T-helper 1 cell treated with Interleukin-12 subunit alpha and Interleukin-12 subunit beta and Interleukin-4 antibody, amounts not matched to agents 30 ng/mL and 1 ng/mL, for 36 hours (primary cell): ENCODE data around the gene MEFV. TPM values are rescaled to one million over a fixed set of nuclear protein-coding genes. Genes with fewer than 3 reads are reported as not detected.

Source experiments
- intact Hi-C: fragments of 100-400 bp; cut with micrococcal nuclease; formaldehyde crosslinking; loops from one replicate; pipeline ENCODE4 v1.15.1; 2024
- total RNA-seq: library from RNA; stranded (reverse); gene quantifications from 2 replicates; pipeline ENCODE4 v1.2.3, GENCODE V29; 2022

MEFV gene, protein sequence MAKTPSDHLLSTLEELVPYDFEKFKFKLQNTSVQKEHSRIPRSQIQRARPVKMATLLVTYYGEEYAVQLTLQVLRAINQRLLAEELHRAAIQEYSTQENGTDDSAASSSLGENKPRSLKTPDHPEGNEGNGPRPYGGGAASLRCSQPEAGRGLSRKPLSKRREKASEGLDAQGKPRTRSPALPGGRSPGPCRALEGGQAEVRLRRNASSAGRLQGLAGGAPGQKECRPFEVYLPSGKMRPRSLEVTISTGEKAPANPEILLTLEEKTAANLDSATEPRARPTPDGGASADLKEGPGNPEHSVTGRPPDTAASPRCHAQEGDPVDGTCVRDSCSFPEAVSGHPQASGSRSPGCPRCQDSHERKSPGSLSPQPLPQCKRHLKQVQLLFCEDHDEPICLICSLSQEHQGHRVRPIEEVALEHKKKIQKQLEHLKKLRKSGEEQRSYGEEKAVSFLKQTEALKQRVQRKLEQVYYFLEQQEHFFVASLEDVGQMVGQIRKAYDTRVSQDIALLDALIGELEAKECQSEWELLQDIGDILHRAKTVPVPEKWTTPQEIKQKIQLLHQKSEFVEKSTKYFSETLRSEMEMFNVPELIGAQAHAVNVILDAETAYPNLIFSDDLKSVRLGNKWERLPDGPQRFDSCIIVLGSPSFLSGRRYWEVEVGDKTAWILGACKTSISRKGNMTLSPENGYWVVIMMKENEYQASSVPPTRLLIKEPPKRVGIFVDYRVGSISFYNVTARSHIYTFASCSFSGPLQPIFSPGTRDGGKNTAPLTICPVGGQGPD
- 0.32 TPM in 1 of 2 replicates, not detected in the other for total RNA-seq

DNA sequence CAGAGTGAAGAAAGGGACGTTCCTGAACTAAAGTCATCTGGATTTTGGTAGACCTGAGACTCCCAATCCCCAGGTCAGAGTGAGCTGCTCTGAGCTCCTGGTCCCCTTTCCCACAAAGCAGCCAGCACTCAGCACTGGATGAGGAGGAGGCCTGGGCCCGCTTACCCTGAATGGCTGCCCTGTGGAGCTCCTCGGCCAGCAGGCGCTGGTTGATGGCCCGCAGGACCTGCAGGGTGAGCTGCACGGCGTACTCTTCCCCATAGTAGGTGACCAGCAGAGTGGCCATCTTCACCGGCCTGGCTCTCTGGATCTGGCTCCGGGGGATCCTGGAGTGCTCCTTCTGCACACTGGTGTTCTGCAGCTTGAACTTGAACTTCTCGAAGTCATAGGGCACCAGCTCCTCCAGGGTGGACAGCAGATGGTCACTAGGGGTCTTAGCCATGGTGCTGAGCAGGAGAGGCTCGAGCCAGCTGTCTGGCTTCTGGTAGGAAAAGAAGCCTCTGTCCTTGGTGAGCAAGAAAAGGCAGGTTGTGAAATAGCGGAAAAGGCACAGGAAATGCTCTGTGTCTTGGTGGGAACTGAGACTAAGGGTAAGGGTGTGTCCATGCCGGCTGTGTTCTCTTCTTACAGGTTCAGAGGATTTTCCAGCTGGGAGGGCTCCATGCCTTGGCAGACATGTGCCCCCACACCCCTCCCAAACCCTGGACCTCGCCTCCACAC, at the start of gene MEFV:
TSS of gene MEFV (minus strand) at position 488 of the 720 bp plus-strand sequence. CDS start at position 442, 46 bp downstream.
- intact Hi-C loops = no loop called here

DNA sequence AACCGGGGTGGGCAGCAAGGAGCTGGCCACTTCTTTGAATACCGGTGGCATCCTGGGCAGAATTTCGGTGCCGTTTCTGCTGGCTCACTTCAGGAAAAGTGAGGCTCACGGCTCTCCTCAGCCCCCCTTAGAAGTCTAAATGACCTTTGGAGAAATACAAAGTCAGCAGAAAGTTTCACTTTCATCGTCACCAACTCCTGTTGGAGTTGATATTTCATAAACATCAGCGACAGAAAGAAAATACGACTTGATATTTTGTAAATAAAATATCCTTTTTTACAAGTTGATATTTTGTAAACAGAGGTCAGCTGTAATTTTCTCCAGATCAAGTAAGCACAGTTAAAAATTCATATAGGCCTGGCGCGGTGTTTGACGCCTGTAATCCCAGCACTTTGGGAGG, 49.6 kb upstream of the MEFV start:
- intact Hi-C loops = loop anchor here (5.0 kb wide), 2 partner anchors 76 to 124 kb away; no protein-coding TSS in a partner anchor

DNA sequence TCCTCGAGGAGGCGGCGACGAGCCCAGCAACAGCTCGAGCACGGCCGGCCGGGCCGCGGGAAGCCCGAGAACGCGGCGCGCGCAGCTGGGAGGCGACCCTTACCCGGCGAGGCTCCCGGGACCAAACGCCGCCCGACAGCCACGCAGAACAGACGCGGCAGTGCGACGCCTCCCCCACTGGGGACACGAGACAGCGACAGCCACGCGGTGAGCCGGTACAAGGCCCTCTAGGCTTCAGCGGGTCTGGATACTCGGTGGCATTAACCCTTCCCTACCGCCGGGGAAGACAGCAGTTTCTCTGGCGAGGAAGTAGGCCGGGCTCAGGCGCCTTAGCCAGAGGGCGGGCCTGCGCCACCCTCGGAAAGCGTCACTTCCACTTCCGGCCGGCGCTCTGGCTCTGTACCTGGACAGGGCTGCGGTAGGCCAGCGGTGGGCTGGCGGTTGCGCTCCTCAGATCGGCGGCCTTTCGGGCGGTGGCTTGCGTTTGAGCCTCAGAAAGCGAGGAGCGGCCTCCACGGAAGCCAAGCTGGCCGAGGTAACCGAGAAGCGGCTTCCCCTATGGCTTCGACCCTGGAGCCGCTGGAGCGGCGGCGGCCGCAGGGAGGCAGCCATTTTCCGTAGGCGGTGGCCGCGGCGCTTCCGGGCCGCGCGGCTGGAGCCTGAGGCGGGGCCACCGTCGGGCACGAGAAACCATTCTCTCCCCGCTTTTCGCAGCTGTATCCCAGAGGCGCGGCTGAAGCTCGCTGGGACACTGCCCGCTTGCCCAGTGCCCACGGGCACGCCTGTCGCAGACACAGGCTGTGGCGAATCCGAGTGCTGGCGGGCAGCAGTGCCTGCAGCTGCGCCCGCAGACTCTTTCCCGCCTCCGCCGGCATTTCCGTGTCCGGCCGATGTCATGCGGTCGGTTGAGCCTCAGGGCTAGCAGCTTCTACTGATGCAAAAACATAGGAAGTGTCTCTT, 49.0 kb upstream of the MEFV start, which contains the start of the genes TIGD7 and ZNF75A:
TSS of gene TIGD7 (minus strand) at position 322 of the 960 bp plus-strand sequence. CDS start 4,816 bp downstream, outside the sequence.
TSS of gene ZNF75A (plus strand) at position 389 of the 960 bp plus-strand sequence. CDS start 2,932 bp downstream, outside the sequence.
- intact Hi-C loops = loop anchor here (1.0 to 5.0 kb wide), 8 partner anchors 22 to 195 kb away; partner anchors contain the start of genes ZNF174, ZNF200, ZNF263 and ZSCAN32

DNA sequence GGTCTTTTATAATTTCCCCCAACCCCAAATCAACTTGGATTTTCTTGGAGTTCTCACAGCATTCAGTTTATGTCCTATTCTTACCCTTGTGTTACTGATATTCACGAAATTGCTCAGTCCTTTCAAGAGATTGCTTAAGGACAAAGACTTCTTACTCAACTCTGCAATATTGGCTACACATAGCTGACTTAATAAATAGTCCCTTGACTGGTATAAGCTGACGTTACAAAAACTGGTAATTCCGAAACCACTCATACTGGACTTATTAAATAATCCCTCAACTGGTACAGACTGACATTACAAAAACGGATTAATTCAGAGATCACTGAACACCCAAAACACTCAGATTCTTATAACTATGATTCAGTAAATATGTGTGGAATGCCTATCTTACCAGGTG, 47.9 kb upstream of the MEFV start:
- intact Hi-C loops = loop anchor here (2.0 kb wide), 1 partner anchor 70 kb away; the partner anchor contains the start of gene ZNF200

DNA sequence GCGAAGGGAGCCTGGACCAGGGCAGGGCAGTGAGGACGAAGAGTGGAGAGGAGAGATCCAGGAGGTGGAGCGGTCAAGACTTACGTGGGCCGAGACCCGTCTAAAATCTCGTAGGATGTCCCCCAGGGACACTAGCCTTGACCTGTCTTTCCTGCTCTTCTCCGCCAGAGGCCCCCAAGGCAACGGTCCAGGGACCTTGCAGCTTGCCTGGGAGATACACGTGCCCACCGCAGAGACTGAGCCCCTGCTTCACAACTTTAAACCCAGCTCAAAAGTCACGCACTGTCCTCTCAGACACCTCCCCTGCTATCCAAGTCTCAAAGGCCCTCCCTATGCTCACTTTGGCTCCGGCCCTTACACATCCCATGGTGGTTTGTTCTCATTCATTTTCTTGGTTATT, 39.4 kb upstream of the MEFV start:
- intact Hi-C loops = no loop called here

DNA sequence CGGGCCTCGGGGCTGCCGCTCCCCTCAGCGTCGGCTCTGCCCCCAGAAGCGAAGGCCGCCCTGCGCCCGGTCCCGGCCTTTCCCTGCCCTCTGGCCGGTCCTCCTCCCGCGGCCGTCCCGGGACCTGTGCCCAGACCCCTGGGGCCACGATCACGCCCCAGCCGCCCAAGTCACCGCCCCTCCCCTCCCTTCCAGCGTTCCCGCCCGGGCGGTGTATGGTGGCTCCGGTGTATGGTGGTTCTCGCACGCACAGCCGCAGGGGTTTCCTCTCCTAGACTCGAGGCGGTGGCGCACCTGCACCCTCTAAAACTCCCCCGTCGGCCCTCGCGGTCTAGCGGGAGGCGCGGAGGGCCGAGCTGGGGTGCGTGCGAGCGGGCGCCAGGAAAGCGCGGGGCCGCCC, 38.8 kb upstream of the MEFV start:
- intact Hi-C loops = no loop called here

DNA sequence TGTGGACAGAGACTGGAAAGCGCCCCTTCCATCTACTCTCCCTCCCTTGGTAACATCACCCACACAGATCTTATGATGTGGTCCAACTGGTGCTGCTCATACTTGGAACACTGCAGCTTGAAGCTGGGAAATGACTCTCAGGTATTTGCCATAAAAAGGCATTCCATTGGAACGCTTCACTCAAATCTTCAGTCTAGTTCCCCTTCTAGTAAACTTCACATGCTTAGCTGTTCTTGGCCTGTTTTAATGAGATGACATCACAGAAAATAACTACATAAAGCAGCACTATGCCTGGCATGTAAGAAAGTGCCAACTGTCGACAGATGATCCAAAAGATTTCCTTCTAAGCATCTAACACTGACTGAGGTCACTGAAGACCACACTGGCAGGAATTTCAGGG, 36.2 kb upstream of the MEFV start:
- intact Hi-C loops = no loop called here

DNA sequence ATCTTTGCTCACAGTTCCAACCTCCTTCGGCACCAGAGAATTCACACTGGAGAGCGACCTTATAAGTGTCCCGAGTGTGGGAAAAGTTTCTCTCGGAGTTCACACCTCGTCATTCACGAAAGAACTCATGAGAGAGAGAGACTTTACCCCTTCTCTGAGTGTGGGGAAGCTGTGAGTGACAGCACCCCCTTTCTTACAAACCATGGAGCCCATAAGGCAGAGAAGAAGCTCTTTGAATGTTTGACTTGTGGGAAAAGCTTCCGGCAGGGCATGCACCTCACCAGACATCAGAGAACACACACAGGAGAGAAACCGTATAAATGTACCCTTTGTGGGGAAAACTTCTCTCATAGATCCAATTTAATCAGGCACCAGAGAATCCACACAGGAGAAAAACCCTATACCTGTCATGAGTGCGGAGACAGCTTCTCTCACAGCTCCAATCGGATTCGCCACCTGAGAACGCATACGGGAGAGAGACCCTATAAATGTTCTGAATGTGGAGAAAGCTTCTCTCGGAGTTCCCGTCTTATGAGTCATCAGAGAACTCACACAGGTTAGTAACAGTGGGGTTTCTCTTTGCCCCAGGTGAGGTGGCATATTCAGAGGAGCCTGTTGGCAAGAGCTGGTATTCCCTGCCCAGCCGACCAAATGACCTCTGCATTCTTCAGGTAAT, 33.7 kb upstream of the MEFV start:
- intact Hi-C loops = no loop called here

DNA sequence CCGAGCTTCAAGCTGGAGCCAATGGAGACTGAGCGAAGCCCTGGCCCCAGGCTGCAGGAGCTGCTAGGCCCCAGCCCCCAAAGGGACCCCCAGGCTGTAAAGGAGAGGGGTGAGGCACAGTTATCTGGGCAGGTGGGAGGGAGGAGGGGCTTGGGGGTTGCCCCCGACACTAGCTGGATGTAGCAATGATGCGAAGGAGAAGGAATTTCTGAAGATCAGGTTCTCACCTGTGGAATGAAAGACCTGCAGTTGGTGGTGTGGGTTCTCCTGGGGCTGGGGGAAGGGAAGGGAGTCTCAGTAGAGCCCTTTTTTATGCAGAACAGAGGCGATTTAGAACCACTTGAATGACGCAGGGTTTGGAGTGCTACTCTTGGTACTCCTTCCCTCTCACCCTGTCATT, 28.7 kb upstream of the MEFV start:
- intact Hi-C loops = no loop called here

DNA sequence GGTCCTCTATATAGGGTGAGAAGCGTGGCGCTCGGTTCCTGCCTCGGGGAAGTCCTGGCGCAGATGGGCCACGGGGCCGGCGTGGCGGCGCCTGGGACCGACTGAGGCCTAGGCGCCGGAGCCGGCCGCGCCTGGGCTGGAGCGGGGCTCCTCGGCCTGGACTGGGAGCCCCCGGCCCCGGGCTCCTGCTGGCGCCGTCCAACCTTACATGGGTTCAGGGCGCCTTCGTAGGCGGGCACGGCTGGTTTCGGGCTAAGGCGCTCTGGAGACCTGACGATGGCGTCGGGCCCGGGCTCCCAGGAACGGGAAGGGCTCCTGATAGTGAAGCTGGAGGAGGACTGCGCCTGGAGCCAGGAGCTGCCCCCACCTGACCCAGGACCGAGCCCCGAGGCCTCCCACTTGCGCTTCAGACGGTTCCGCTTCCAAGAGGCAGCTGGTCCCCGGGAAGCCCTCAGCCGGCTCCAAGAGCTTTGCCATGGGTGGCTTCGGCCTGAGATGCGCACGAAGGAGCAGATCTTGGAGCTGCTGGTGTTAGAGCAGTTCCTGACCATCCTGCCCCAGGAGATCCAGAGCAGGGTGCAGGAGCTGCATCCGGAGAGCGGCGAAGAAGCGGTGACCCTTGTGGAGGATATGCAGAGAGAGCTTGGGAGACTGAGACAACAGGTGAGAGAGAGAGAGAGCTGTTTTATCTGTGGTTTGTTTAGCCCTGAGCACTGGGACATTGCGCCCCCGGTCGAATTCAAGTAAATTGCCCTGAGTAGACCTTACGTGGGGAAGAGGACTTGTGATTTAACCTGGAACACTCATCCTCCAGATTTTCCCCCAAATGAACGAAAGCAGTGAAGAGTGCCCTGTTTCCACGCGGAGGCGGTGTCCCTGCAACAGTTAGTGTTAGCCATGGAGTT, 27.4 kb upstream of the MEFV start:
- intact Hi-C loops = loop anchor here (1.0 to 5.0 kb wide), 10 partner anchors 22 to 328 kb away; partner anchors contain the start of genes OR1F1, SLX4, THOC6 and TIGD7

DNA sequence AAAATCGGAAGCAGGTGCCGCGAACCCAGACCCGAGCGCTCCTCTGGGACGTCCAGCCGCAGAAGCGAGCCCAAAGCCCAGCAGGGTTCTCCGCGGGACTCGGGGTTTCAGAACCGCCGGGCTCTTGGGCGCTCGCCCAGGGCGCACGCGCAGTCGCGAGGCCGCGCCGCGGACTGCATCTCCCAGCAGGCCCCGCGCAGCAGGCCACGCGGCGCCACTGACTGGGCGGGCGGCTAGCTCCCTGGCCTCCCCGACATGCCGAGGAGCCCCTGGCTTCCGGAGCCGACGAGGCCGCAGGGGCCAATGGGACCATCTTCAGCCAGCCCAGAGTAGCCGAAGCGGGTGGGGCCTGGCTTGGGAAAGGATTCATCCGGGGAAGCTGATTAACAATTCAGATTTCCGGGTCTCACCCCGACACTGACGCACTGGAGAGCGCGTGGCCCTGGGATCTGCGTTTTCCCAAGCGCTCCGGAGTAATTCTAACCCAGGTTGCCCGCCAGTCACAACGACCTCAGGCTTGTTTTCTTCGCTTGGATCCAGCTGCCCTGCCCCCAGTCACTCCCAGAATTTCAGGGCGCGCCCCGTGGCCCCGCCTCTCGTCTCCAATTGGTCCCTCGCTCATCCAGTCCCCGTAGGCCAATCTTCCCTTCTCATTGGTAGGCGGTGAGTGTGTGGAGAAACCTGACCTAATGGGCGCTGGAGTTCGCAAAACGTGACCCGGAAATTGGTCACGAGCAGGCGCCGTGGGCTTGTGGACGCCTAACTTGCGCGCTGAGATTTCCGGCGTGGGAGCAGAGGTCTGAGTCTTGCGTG, 26.5 kb upstream of the MEFV start, which contains the start of gene ZNF263:
TSS of gene ZNF263 (plus strand) at position 762 of the 813 bp plus-strand sequence. CDS start 328 bp downstream, outside the sequence.
- intact Hi-C loops = loop anchor here (1.0 to 5.0 kb wide), 12 partner anchors 19 to 328 kb away; partner anchors contain the start of genes OR1F1, SLX4, THOC6 and TIGD7

DNA sequence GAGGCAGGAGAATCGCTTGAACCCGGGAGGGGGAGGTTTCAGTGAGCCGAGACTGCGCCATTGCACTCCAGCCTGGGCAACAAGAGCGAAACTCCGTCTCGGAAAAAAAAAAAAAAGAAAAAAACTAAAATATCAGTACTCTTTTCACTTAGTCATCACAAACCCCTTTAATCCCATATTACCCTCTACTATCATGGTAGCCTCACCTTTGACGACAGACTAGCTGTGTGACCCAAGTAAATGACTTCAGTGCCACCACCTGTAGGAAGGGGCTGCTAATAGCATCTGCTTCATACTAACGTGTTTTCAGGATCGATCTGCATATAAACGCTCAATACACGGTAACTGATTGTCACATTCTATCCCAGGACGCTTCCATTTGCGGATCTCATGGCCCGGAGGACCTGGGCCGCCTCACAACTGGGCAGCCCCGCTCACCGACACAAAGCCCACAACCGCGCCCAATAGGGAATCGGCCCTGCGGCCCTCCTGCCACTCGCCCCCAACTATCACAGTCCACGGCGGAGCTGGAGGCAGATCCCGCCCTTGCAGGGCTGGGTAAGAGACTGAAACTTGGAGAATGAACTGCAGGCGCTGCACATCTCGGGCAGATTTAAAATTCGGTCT, 25.8 kb upstream of the MEFV start:
- intact Hi-C loops = loop anchor here (1.0 to 5.0 kb wide), 6 partner anchors 18 to 257 kb away; partner anchors contain the start of genes OR1F1 and THOC6

DNA sequence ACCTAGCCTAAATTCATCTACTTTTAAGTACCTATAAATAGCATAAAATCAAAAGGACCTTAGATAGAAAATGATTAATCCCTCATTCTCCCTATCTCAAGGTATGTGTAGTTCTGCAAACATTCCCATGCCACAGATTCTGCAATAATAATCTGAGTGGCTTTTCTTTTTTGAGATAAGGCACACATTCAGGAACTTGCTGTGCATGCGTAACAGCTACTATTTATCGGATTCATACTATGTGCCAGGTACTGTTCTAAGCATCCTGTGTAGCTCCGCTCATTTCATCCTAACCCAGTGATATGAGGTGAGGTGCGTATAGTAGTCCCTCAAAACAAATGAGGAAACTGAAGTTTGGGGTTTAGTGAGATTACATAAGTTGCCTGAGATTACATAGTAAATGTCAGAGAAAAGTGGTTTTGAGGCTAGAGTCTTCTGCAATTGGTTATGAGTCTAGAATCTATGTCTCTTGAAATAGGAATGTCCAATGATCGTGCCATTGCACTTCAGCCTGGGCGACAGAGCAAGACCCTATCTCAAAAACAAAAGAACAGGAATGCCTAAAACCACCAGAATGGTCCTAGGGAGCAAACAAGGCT, 24.9 kb upstream of the MEFV start:
- intact Hi-C loops = loop anchor here (5.0 kb wide), 1 partner anchor 64 kb away; no protein-coding TSS in a partner anchor

DNA sequence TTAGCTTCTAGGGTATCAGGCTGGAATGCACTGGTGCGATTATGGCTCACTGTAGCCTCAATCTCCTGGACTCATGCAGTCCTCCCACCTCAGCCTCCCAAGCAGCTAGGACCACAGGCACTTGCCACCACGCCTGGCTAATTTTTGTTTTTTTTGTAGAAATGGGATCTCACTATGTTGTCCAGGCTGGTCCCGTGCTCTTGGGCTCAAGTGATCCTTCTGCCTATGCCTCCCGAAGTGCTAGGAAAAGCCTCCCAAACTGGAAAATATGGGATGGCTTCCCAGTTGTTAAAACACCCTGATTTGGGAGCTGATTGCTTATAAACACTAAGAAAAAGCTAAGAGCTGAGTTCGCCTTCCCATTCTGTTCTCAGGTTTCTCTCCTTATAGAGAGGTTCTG, 20.2 kb upstream of the MEFV start:
- intact Hi-C loops = no loop called here

DNA sequence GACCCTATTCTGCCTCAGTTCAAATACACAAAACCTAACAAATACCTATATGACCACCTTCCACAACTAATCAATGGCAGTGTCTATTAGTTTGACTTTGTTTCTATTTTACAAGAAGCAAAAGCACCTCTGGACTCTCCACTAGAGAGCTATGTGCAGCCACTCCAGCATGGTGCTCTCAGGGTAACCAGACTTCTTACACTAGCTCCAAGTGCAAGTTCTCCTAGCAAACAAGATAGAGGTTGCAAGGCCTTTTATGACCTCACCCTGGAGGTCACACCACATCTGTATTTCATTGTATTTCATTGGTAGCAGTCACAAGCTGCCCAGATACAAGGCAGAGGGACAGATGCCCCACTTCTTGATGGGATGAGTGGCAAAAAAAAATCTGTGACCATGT, 18.5 kb upstream of the MEFV start:
- intact Hi-C loops = no loop called here

DNA sequence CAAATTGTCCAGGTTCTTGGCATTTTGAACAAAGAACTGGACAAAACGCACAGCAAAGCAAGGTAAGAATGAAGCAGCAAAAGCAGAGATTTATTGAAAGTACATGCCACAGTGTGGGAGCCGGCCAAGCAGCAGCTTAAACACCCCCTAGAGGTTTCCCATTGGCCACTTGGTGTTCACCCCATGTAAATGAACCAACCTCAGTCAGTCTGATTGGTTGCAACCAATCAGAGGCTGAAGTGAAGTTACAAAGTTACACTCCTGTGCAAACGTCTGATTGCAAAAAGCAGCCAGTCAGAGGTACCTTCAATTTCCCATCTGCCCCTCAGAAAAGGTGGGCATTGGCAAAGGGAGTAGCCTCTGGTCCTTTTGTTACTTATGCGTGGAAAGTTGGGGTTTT, 18.1 kb upstream of the MEFV start:
- intact Hi-C loops = no loop called here
